A549 treated with Hydrocortisone at 1 μM for 4 hours (cell line): Measurements from ENCODE around the gene RGSL1. TPM values are rescaled to one million over a fixed set of nuclear protein-coding genes. Genes with fewer than 3 reads are reported as not detected.

Source experiments
- total RNA-seq: library from RNA; stranded (reverse); fragments of 200-300 nt; extraction: Qiagen RNA extraction; gene quantifications from 5 replicates; pipeline ENCODE4 v1.2.3, GENCODE V29; 2022

Gene RGSL1
- total RNA-seq, result not detected in 5 replicates

GRCh38 chr1:182450087-182450486 lies at the start of gene RGSL1:
Gene RGSL1 (plus strand): TSS chr1:182450146. CDS start chr1:182450166, 20 bp downstream.

GRCh38 chr1:182400567-182400966 lies 49.4 kb upstream of the RGSL1 start, which contains the start of gene TEDDM1:
Gene TEDDM1 (minus strand): TSS chr1:182400667. CDS start chr1:182400485, 182 bp downstream.

DNA sequence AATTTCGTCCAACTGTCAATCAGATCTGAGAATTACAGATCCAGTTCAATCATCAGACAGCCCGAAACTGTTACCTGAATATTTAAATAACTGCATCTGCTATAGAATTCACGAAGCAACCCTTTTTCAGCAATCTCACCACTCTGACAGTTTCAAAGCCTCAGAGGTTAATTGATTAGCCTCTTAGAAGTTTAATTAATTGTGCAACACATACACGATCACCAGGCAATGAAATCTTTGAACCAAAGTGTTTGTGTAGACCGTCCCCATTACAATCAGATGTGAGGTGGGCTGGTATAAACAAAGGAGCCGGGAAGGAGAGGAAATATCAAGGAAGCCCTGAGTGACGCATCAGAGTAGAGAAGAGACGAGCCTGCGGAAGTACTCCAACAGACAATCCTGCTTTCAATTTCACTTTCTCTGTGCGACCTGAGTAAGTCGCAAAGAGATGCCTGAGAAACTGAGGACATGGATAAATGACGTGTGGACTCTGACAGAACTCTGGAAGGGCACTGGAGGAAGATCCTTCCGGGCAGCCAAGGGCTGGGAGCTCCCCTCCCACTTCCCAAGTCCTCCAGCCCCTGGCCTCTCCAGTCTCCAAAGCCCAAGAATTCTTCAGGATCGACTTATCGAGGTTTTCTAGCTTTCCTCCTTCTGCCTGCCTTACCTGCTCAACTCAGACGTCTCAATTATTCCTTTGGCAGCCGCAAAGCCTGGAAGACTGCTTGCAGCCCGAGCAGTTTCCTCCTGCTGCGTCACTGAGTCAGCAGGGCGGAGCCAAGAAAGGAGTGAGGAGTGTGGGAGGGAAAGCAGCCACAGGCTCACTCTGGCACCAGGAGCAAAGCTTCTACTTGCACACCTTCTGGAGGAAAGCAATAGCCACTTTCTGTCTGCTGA lies 138.8 kb downstream of the RGSL1 start, which contains the start of gene RNASEL:
RNASEL (minus strand) TSS at position 757 of the 897 bp plus-strand sequence. CDS start 2,450 bp downstream, outside the sequence.

GRCh38 chr1:182604175-182605164 lies 154.5 kb downstream of the RGSL1 start, which contains the start of gene RGS16:
Gene RGS16 (minus strand): TSS chr1:182604389. CDS start chr1:182604259, 130 bp downstream.

Other genes with a start within 250 kb of the RGSL1 start
- gene GLUL, start 58.4 kb upstream of the RGSL1 start, total RNA-seq, result 22.5 to 28.3 TPM (median 23.8 TPM) in 5 replicates
- not detected in 5 replicates for gene TEDDM1, start 49.5 kb upstream of the RGSL1 start, total RNA-seq
- 1.4 to 2.8 TPM (median 1.8 TPM) in 5 replicates for gene RNASEL, start 139.1 kb downstream of the RGSL1 start, total RNA-seq
- gene RGS16, start 154.2 kb downstream of the RGSL1 start, total RNA-seq, result 0.18 to 0.45 TPM (median 0.24 TPM) in 5 replicates
- not detected in 5 replicates for gene RGS8, start 234.4 kb downstream of the RGSL1 start, total RNA-seq